IMR-90 (cell line): ENCODE data around the gene IL12RB1. TPM values are rescaled to one million over a fixed set of nuclear protein-coding genes. Genes with fewer than 3 reads are reported as not detected.

Source experiments
- ATAC-seq: fragments of 200-7000 bp; cut with Tn5 transposase; 2 replicates; pipeline ENCODE4 v1.9.1; 2020; ENCODE audit warnings: low read depth, mild to moderate bottlenecking, moderate library complexity
- BruUV-seq: library from RNA; stranded (reverse); fragments of 400-500 nt; replicated peaks from 2 replicates; lab custom pipeline; 2021; lab: Mats Ljungman, UMichigan
- CTCF ChIA-PET: fragments of 300-600 bp; formaldehyde crosslinking; extraction: SDS; loops from one replicate; lab custom pipeline; 2021; ENCODE audit warnings: antibody characterized with exemption; lab: Yijun Ruan, JAX
- POLR2A ChIA-PET: fragments of 300-600 bp; sonication (Branson Sonifier 250); formaldehyde crosslinking; loops from one replicate; lab custom pipeline; 2022; ENCODE audit warnings: antibody characterized with exemption; ENCODE audit not compliant: unreplicated experiment; lab: Charles Lee
- DNase-seq: peaks from one replicate; pipeline ENCODE4 v3.0.0; 2013
- H2AFZ ChIP-seq: replicated peaks from 2 replicates; pipeline ENCODE3; 2013; ENCODE audit warnings: low read length, mild to moderate bottlenecking; ENCODE audit not compliant: poor library complexity
- H2AK5ac ChIP-seq: 2 replicates; pipeline ENCODE4 v1.6.1; 2013; ENCODE audit warnings: low read depth, low read length, inconsistent platforms
- H2AK9ac ChIP-seq: replicated peaks from 2 replicates; pipeline ENCODE3; 2013; ENCODE audit warnings: mild to moderate bottlenecking, low read depth, low read length, moderate library complexity; ENCODE audit not compliant: poor library complexity
- H2BK120ac ChIP-seq: 2 replicates; pipeline ENCODE4 v1.6.1; 2013; ENCODE audit warnings: low read depth, low read length, inconsistent platforms
- H2BK15ac ChIP-seq: 3 replicates; pipeline ENCODE4 v1.6.1; 2013; ENCODE audit warnings: low read depth, low read length, inconsistent platforms
- H2BK20ac ChIP-seq: 2 replicates; pipeline ENCODE4 v1.6.1; 2013; ENCODE audit warnings: low read depth, mild to moderate bottlenecking, inconsistent platforms, low read length, moderate library complexity
- H2BK5ac ChIP-seq: 2 replicates; pipeline ENCODE4 v1.6.1; 2013; ENCODE audit warnings: mild to moderate bottlenecking, low read depth, low read length, inconsistent platforms; ENCODE audit not compliant: poor library complexity, severe bottlenecking
- H3K14ac ChIP-seq: replicated peaks from 2 replicates; pipeline ENCODE4 v1.6.1; 2013; ENCODE audit warnings: low read depth, low read length, inconsistent platforms
- H3K18ac ChIP-seq: 2 replicates; pipeline ENCODE4 v1.6.1; 2013; ENCODE audit warnings: low read depth, low read length, control low read depth
- H3K23ac ChIP-seq: 2 replicates; pipeline ENCODE4 v1.6.1; 2013; ENCODE audit warnings: low read depth, low read length, inconsistent platforms
- H3K27ac ChIP-seq: 2 replicates; pipeline ENCODE4 v1.5.1; 2013; ENCODE audit warnings: mild to moderate bottlenecking, control low read depth, low read length; ENCODE audit not compliant: insufficient read depth
- H3K27me3 ChIP-seq: 2 replicates; pipeline ENCODE4 v1.6.1; 2013; ENCODE audit warnings: low read length; ENCODE audit not compliant: control insufficient read depth, insufficient read depth
- H3K36me3 ChIP-seq: 2 replicates; pipeline ENCODE4 v1.6.1; 2013; ENCODE audit warnings: low read length, mixed read lengths; ENCODE audit not compliant: control insufficient read depth, insufficient read depth
- H3K4ac ChIP-seq: 2 replicates; pipeline ENCODE4 v1.6.1; 2013; ENCODE audit warnings: low read depth, low read length, inconsistent platforms
- H3K4me1 ChIP-seq: 2 replicates; pipeline ENCODE4 v1.6.1; 2013; ENCODE audit warnings: low read length, mixed read lengths; ENCODE audit not compliant: control insufficient read depth, insufficient read depth
- H3K4me2 ChIP-seq: 2 replicates; pipeline ENCODE4 v1.6.1; 2013; ENCODE audit warnings: low read depth, mild to moderate bottlenecking, control low read depth, low read length, moderate library complexity
- H3K4me3 ChIP-seq: 2 replicates; pipeline ENCODE4 v1.5.1; 2013; ENCODE audit warnings: low read depth, mild to moderate bottlenecking, control low read depth, low read length, moderate library complexity; ENCODE audit not compliant: insufficient read depth
- H3K56ac ChIP-seq: 2 replicates; pipeline ENCODE4 v1.6.1; 2013; ENCODE audit warnings: low read length, inconsistent platforms; ENCODE audit not compliant: insufficient read depth; ENCODE audit errors: extremely low read depth
- H3K79me1 ChIP-seq, 2 experiments: 2 replicates each; pipeline ENCODE4 v1.6.1; 2013; ENCODE audit warnings: low read length in 2 of 2, inconsistent platforms in 1 of 2, low read depth in 1 of 2
- H3K9ac ChIP-seq: 2 replicates; pipeline ENCODE4 v1.6.1; 2013; ENCODE audit warnings: low read depth, low read length, control low read depth
- H3K9me1 ChIP-seq: 2 replicates; pipeline ENCODE4 v1.6.1; 2013; ENCODE audit warnings: low read length, inconsistent platforms; ENCODE audit not compliant: insufficient read depth
- H3K9me3 ChIP-seq: 2 replicates; pipeline ENCODE4 v1.6.1; 2013; ENCODE audit warnings: low read length; ENCODE audit not compliant: control insufficient read depth, insufficient read depth
- H4K20me1 ChIP-seq: 2 replicates; pipeline ENCODE4 v1.6.1; 2013; ENCODE audit warnings: low read length, inconsistent platforms; ENCODE audit not compliant: insufficient read depth
- H4K5ac ChIP-seq: 2 replicates; pipeline ENCODE4 v1.6.1; 2013; ENCODE audit warnings: mild to moderate bottlenecking, low read depth, low read length, control low read depth
- H4K8ac ChIP-seq, 2 experiments: 2 replicates each; pipeline ENCODE4 v1.6.1; 2013; ENCODE audit warnings: low read depth in 2 of 2, low read length in 2 of 2, control low read depth in 1 of 2, inconsistent platforms in 1 of 2
- H4K91ac ChIP-seq: 2 replicates; pipeline ENCODE4 v1.6.1; 2013; ENCODE audit warnings: low read depth, low read length, inconsistent platforms; ENCODE audit not compliant: insufficient read depth
- CEBPB ChIP-seq: IDR thresholded peaks from 2 replicates; pipeline ENCODE4 v1.6.1; 2012; ENCODE audit warnings: low read depth, low read length, improper control_type of control experiment
- MAFK ChIP-seq: IDR thresholded peaks from 2 replicates; pipeline ENCODE4 v1.6.1; 2012; ENCODE audit warnings: low read depth, low read length, improper control_type of control experiment
- MAZ ChIP-seq: IDR thresholded peaks from 2 replicates; pipeline ENCODE4 v1.6.1; 2012; ENCODE audit warnings: low read depth, mild to moderate bottlenecking, low read length, improper control_type of control experiment, moderate library complexity, borderline replicate concordance
- USF2 ChIP-seq: fragments of 150-350 bp; IDR thresholded peaks from 2 replicates; pipeline ENCODE4 v1.6.1; 2017; ENCODE audit warnings: mild to moderate bottlenecking, antibody characterized with exemption, low read length, low read depth
- WGBS, 2 experiments: methylation state at CpG; one replicate each; pipeline versions ENCODE4 v1.1.5 to v1.1.7; 2013; ENCODE audit warnings: missing lambda C conversion rate in 2 of 2; ENCODE audit not compliant: insufficient read length in 1 of 2; ENCODE audit errors: extremely low coverage in 2 of 2; 5-methylcytosine and 5-hydroxymethylcytosine counted together
- dilution Hi-C: fragments of 300-500 bp; cut with HindIII; formaldehyde crosslinking; loops from one replicate; pipeline ENCODE4 v1.14.3; 2018; ENCODE audit warnings: low sequenced_read_pairs; ENCODE audit not compliant: unreplicated experiment
- in situ Hi-C: fragments of 300-500 bp; cut with MboI; formaldehyde crosslinking; loops from 3 replicates; pipeline ENCODE4 v1.14.3; 2019; ENCODE audit warnings: low sequenced_read_pairs, inconsistent platforms, mixed read lengths
- intact Hi-C: fragments of 100-400 bp; cut with micrococcal nuclease; formaldehyde crosslinking; loops from 2 replicates; pipeline ENCODE4 v1.10.0; 2022
- polyA plus RNA-seq, 3 experiments: library from polyadenylated mRNA; depleted of rRNA; stranded (reverse); fragments of >200 nt; gene quantifications; 2 replicates each; pipeline ENCODE4 v1.2.3, GENCODE V29; 2012; ENCODE audit warnings: low replicate concordance in 1 of 3
- total RNA-seq: library from RNA; depleted of rRNA; stranded (reverse); fragments of >200 nt; gene quantifications from 2 replicates; pipeline ENCODE4 v1.2.3, GENCODE V29; 2012

IL12RB1 gene
- total and polyA plus RNA-seq, 2 of the 4 experiments (the other 2 are of a cell fraction), result not detected

GRCh38 chr19:18023622-18024251 is 63.0 kb downstream of the IL12RB1 start:
- peak overlapping the region; percentile 24; the same call in 1 of the 2 replicates for H2AK5ac ChIP-seq
- H3K9me1 ChIP-seq, result peaks cover 17% of the 10 kb centered on the region
- H3K4ac ChIP-seq, result peak overlapping the region; percentile 66
- no peak overlapping the region for H4K5ac ChIP-seq
- DNase-seq (no peak), ATAC-seq (no peak)
- peak overlapping the region; percentile 43; the same call in 1 of the 2 replicates for H4K91ac ChIP-seq
- H3K4me3 ChIP-seq, result no peak overlapping the region
- POLR2A ChIA-PET, result no interaction called here
- BruUV-seq, result no TSS peak
- H2BK15ac ChIP-seq, result no peak overlapping the region
- H3K27me3 ChIP-seq, result no peaks in the 10 kb centered on the region
- no peak overlapping the region for H3K27ac ChIP-seq
- no peak overlapping the region for H3K14ac ChIP-seq
- H3K56ac ChIP-seq, result no peak overlapping the region
- H4K8ac ChIP-seq, result peak overlapping the region in 1 of 2 experiments; percentile 19; a peak in 1 of 4 replicates
- H2BK20ac ChIP-seq, result peak overlapping the region; percentile 33; the same call in 1 of the 2 replicates
- peak overlapping the region; percentile 80 for H2AFZ ChIP-seq
- no peak overlapping the region for H3K9ac ChIP-seq
- peaks cover 15% of the 10 kb centered on the region for H3K4me1 ChIP-seq
- H2AK9ac ChIP-seq, result peak overlapping the region; percentile 50
- H3K4me2 ChIP-seq, result no peak overlapping the region
- no peak overlapping the region for H3K23ac ChIP-seq
- no peaks in the 10 kb centered on the region for H4K20me1 ChIP-seq
- intact Hi-C loops (no loop called here), in situ Hi-C loops (no loop called here), dilution Hi-C loops (no loop called here)
- no peak overlapping the region for H3K18ac ChIP-seq
- WGBS, 2 experiments, result 72% methylated on average over 7 of the region's 23 CpGs; no CpG with 5 or more reads in 1 of the 2 experiments
- no peak overlapping the region for H2BK120ac ChIP-seq
- no peak overlapping the region for H2BK5ac ChIP-seq
- H3K36me3 ChIP-seq, result no peaks in the 10 kb centered on the region
- CTCF ChIA-PET, result no interaction called here
- TF ChIP-seq CEBPB, result no peak
- TF ChIP-seq MAFK, result no peak
- no peak for TF ChIP-seq USF2
- no peak for TF ChIP-seq MAZ
- no peaks in the 10 kb centered on the region for H3K9me3 ChIP-seq
- H3K79me1 ChIP-seq, result peaks cover 0 to 6% of the 10 kb centered on the region in 2 experiments; a peak in 1 of 4 replicates
